ENCODE data around the gene CCDC73. TPM values are rescaled to one million over a fixed set of nuclear protein-coding genes. Genes with fewer than 3 reads are reported as not detected.
A peak's percentile ranks its signal among the peaks of the same experiment; 100 is the strongest.

Gene CCDC73
- total RNA-seq, 1 experiment from 2014 or later = not detected

GRCh38 chr11:32792948-32793475 is 1.4 kb downstream of the CCDC73 start:
- Mint-ChIP-seq H3K9me3 (no peaks in the 10 kb centered on the region), H3K36me3 (no peaks in the 10 kb centered on the region), H3K4me3 (peak overlapping the region; percentile 17; the same call in 1 of the 2 replicates), H3K4me1 (peaks cover 4% of the 10 kb centered on the region), H3K27ac (no peak overlapping the region), H3K27me3 (ENCODE audit: low read depth) (peaks cover 3% of the 10 kb centered on the region; the same call in 1 of the 2 replicates)
- DNase-seq (ENCODE audit: low spot score) (peak; percentile 61), ATAC-seq (peak; percentile 57)
- TF ChIP-seq, protein P1, sequence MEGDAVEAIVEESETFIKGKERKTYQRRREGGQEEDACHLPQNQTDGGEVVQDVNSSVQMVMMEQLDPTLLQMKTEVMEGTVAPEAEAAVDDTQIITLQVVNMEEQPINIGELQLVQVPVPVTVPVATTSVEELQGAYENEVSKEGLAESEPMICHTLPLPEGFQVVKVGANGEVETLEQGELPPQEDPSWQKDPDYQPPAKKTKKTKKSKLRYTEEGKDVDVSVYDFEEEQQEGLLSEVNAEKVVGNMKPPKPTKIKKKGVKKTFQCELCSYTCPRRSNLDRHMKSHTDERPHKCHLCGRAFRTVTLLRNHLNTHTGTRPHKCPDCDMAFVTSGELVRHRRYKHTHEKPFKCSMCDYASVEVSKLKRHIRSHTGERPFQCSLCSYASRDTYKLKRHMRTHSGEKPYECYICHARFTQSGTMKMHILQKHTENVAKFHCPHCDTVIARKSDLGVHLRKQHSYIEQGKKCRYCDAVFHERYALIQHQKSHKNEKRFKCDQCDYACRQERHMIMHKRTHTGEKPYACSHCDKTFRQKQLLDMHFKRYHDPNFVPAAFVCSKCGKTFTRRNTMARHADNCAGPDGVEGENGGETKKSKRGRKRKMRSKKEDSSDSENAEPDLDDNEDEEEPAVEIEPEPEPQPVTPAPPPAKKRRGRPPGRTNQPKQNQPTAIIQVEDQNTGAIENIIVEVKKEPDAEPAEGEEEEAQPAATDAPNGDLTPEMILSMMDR (IDR thresholded peaks at IDR 0.05) = peak; percentile 70; the same call in 1 of the 2 replicates
- TF ChIP-seq MYBL2 (CRISPR knock-in tag; IDR thresholded peaks at IDR 0.05) = no peak
- ChIA-PET POLR2A (no interaction called here), CTCF (interaction anchor here (0.6 to 2.0 kb wide), 9 partner anchors 14 to 406 kb away, joined by 3 to 18 read pairs (median 4); no protein-coding TSS in a partner anchor)

GRCh38 chr11:32792111-32792947 is 2.1 kb downstream of the CCDC73 start:
- no peak for TF ChIP-seq ATF1 (CRISPR knock-in tag; IDR thresholded peaks at IDR 0.05)
- TF ChIP-seq FOXP1 (CRISPR knock-in tag; IDR thresholded peaks at IDR 0.05; ENCODE audit: borderline replicate concordance) = no peak
- TF ChIP-seq, protein P2, sequence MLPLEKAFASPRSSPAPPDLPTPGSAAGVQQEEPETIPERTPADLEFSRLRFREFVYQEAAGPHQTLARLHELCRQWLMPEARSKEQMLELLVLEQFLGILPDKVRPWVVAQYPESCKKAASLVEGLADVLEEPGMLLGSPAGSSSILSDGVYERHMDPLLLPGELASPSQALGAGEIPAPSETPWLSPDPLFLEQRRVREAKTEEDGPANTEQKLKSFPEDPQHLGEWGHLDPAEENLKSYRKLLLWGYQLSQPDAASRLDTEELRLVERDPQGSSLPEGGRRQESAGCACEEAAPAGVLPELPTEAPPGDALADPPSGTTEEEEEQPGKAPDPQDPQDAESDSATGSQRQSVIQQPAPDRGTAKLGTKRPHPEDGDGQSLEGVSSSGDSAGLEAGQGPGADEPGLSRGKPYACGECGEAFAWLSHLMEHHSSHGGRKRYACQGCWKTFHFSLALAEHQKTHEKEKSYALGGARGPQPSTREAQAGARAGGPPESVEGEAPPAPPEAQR (CRISPR knock-in tag; IDR thresholded peaks at IDR 0.05) = no peak
- TF ChIP-seq SP1 (CRISPR knock-in tag; conservative IDR thresholded peaks at IDR 0.05) = no peak
- no peak for TF ChIP-seq KAT7 (CRISPR knock-in tag; IDR thresholded peaks at IDR 0.05; ENCODE audit: borderline replicate concordance)
- TF ChIP-seq, protein P3, sequence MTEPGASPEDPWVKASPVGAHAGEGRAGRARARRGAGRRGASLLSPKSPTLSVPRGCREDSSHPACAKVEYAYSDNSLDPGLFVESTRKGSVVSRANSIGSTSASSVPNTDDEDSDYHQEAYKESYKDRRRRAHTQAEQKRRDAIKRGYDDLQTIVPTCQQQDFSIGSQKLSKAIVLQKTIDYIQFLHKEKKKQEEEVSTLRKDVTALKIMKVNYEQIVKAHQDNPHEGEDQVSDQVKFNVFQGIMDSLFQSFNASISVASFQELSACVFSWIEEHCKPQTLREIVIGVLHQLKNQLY (CRISPR knock-in tag; IDR thresholded peaks at IDR 0.05) = no peak
- TF ChIP-seq ZNF532 (CRISPR knock-in tag; IDR thresholded peaks at IDR 0.05; ENCODE audit: borderline replicate concordance) = no peak
- TF ChIP-seq ZNF121 (CRISPR knock-in tag; IDR thresholded peaks at IDR 0.05) = no peak
- TF ChIP-seq ZBTB21 (CRISPR knock-in tag; IDR thresholded peaks at IDR 0.05; ENCODE audit: borderline replicate concordance) = no peak
- TF ChIP-seq SMAD4 (CRISPR knock-in tag; IDR thresholded peaks at IDR 0.05) = no peak
- no peak for TF ChIP-seq FOXK1 (CRISPR knock-in tag; IDR thresholded peaks at IDR 0.05)
- TF ChIP-seq, protein P4, sequence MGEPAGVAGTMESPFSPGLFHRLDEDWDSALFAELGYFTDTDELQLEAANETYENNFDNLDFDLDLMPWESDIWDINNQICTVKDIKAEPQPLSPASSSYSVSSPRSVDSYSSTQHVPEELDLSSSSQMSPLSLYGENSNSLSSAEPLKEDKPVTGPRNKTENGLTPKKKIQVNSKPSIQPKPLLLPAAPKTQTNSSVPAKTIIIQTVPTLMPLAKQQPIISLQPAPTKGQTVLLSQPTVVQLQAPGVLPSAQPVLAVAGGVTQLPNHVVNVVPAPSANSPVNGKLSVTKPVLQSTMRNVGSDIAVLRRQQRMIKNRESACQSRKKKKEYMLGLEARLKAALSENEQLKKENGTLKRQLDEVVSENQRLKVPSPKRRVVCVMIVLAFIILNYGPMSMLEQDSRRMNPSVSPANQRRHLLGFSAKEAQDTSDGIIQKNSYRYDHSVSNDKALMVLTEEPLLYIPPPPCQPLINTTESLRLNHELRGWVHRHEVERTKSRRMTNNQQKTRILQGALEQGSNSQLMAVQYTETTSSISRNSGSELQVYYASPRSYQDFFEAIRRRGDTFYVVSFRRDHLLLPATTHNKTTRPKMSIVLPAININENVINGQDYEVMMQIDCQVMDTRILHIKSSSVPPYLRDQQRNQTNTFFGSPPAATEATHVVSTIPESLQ (CRISPR knock-in tag; IDR thresholded peaks at IDR 0.05) = no peak
- Mint-ChIP-seq H3K27ac (no peak overlapping the region), H3K27me3 (ENCODE audit: low read depth) (peaks cover 3% of the 10 kb centered on the region; the same call in 1 of the 2 replicates), H3K9me3 (no peaks in the 10 kb centered on the region), H3K4me1 (peaks cover 4% of the 10 kb centered on the region), H3K36me3 (no peaks in the 10 kb centered on the region), H3K4me3 (peak overlapping the region; percentile 17; the same call in 1 of the 2 replicates)
- DNase-seq (ENCODE audit: low spot score) (no peak), ATAC-seq (peak; percentile 30; the same call in 1 of the 2 replicates)
- POLR2A ChIA-PET = no interaction called here
- CTCF ChIA-PET = interaction anchor here (0.6 to 2.1 kb wide), 16 partner anchors 9 to 406 kb away, joined by 3 to 18 read pairs (median 4); no protein-coding TSS in a partner anchor
